ENCODE results near the gene ITGB7.

- TF ChIP-seq CTCF (IDR thresholded peaks at IDR 0.05) (no peak), EZH2phosphoT487 (IDR thresholded peaks at IDR 0.05) (no peak), EZH2 (IDR thresholded peaks at IDR 0.05) (no peak)
Observed at GRCh38 chr12:53235742-53236442, 28.8 kb upstream of the ITGB7 start.
